ENCODE measurements around the gene CXCR1.

The CXCR1 gene

GRCh38 chr2:218129458-218130135, 37.2 kb downstream of the CXCR1 start:
- Histone ChIP-seq H3K4me2 (ENCODE audit: low read length) (no peak overlapping the region), H3F3A (ENCODE audit: insufficient read depth, low read length) (no peaks in the 10 kb centered on the region), H3K27me3 (ENCODE audit: insufficient read depth, low read length) (peaks cover 26% of the 10 kb centered on the region), H2AFZ (ENCODE audit: low read length) (no peak overlapping the region), H3K79me2 (ENCODE audit: insufficient read depth, low read length) (no peaks in the 10 kb centered on the region), H3K4me1 (ENCODE audit: insufficient read depth, low read length, severe bottlenecking) (no peaks in the 10 kb centered on the region), H3K9me3 (ENCODE audit: low read length) (no peaks in the 10 kb centered on the region), H4K20me1 (ENCODE audit: insufficient read depth, low read length) (no peaks in the 10 kb centered on the region), H3K36me3 (ENCODE audit: insufficient read depth, low read length) (no peaks in the 10 kb centered on the region), H3K27ac (ENCODE audit: low read depth, low read length, poor library complexity, severe bottlenecking) (no peak overlapping the region), H3K9me2 (ENCODE audit: low read depth, low read length) (no peaks in the 10 kb centered on the region), H3K9ac (ENCODE audit: low read length) (no peak overlapping the region), H3K4me3 (ENCODE audit: low read depth, low read length, poor library complexity, severe bottlenecking) (no peak overlapping the region)
- TF ChIP-seq EZH2 (IDR thresholded peaks at IDR 0.05; ENCODE audit: borderline replicate concordance, low read length) (no peak), CTCF (IDR thresholded peaks at IDR 0.05; ENCODE audit: low read length) (no peak)

- H3K79me2 ChIP-seq (ENCODE audit: insufficient read depth, low read length): no peaks in the 10 kb centered on the region
- H3K9me3 ChIP-seq (ENCODE audit: low read length): no peaks in the 10 kb centered on the region
- H3K27me3 ChIP-seq (ENCODE audit: insufficient read depth, low read length): peaks cover 26% of the 10 kb centered on the region
- no peaks in the 10 kb centered on the region for H3K36me3 ChIP-seq (ENCODE audit: insufficient read depth, low read length)
- no peak overlapping the region for H3K4me2 ChIP-seq (ENCODE audit: low read length)
- no peaks in the 10 kb centered on the region for H3F3A ChIP-seq (ENCODE audit: insufficient read depth, low read length)
- H3K27ac ChIP-seq (ENCODE audit: low read depth, low read length, poor library complexity, severe bottlenecking): no peak overlapping the region
- H3K4me3 ChIP-seq (ENCODE audit: low read depth, low read length, poor library complexity, severe bottlenecking): no peak overlapping the region
- no peak overlapping the region for H3K9ac ChIP-seq (ENCODE audit: low read length)
- H4K20me1 ChIP-seq (ENCODE audit: insufficient read depth, low read length): no peaks in the 10 kb centered on the region
- TF ChIP-seq EZH2 (IDR thresholded peaks at IDR 0.05; ENCODE audit: borderline replicate concordance, low read length) (no peak), CTCF (IDR thresholded peaks at IDR 0.05; ENCODE audit: low read length) (no peak)
- no peaks in the 10 kb centered on the region for H3K4me1 ChIP-seq (ENCODE audit: insufficient read depth, low read length, severe bottlenecking)
- no peaks in the 10 kb centered on the region for H3K9me2 ChIP-seq (ENCODE audit: low read depth, low read length)
- H2AFZ ChIP-seq (ENCODE audit: low read length): no peak overlapping the region
These were observed 37.8 kb downstream of the CXCR1 start for GRCh38 chr2:218128781-218129457.

- no peaks in the 10 kb centered on the region for H3K9me2 ChIP-seq (ENCODE audit: low read depth, low read length)
- TF ChIP-seq CTCF (IDR thresholded peaks at IDR 0.05; ENCODE audit: low read length) (no peak), EZH2 (IDR thresholded peaks at IDR 0.05; ENCODE audit: borderline replicate concordance, low read length) (no peak)
- H3F3A ChIP-seq (ENCODE audit: insufficient read depth, low read length): no peaks in the 10 kb centered on the region
- no peak overlapping the region for H3K27ac ChIP-seq (ENCODE audit: low read depth, low read length, poor library complexity, severe bottlenecking)
- no peak overlapping the region for H3K9ac ChIP-seq (ENCODE audit: low read length)
- no peaks in the 10 kb centered on the region for H3K9me3 ChIP-seq (ENCODE audit: low read length)
- H3K27me3 ChIP-seq (ENCODE audit: insufficient read depth, low read length): peaks cover 26% of the 10 kb centered on the region
- no peaks in the 10 kb centered on the region for H3K36me3 ChIP-seq (ENCODE audit: insufficient read depth, low read length)
- no peak overlapping the region for H2AFZ ChIP-seq (ENCODE audit: low read length)
- no peaks in the 10 kb centered on the region for H4K20me1 ChIP-seq (ENCODE audit: insufficient read depth, low read length)
- H3K4me1 ChIP-seq (ENCODE audit: insufficient read depth, low read length, severe bottlenecking): no peaks in the 10 kb centered on the region
- H3K4me3 ChIP-seq (ENCODE audit: low read depth, low read length, poor library complexity, severe bottlenecking): no peak overlapping the region
- no peak overlapping the region for H3K4me2 ChIP-seq (ENCODE audit: low read length)
- no peaks in the 10 kb centered on the region for H3K79me2 ChIP-seq (ENCODE audit: insufficient read depth, low read length)
These were observed 38.8 kb downstream of the CXCR1 start for GRCh38 chr2:218127929-218128455.

Measured in OCI-LY1 (cell line).